T-helper 22 cell (primary cell): ENCODE results near the gene STAM2.
"Not testable (repeated sequence)": the region's sequence is repeated elsewhere in the genome, so short reads cannot be mapped to it uniquely, and the experiment has no call there.

Experiments
- DNase-seq: peaks from one replicate; pipeline ENCODE4 v3.0.0-alpha.2; 2020; ENCODE audit warnings: low read depth

The STAM2 gene

GRCh38 chr2:152175368-152176112, at the start of gene STAM2:
STAM2 (minus strand) TSS chr2:152175763; CDS start chr2:152175642, 121 bp downstream.
- DNase-seq, result peak; percentile 69

DNA sequence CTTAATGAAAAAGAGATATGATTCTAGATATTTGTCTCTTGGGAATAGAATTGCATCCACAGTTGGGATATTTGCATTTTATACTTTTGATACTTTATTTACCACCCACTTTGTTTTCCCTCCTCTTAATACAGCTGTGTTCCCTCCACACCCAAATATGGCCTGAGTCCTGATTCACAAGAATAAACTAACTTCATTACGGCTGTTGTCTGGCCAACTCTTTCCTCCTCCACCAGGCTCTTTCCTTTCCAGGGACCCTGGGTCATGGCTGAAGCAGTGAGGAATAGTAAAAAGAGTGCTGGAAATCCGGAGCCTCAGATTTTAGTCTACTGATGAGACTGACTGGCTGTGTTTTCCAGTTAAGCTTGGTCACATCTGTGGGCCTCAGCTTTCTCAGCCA, 48.4 kb upstream of the STAM2 start:
- DNase-seq, result no peak

DNA sequence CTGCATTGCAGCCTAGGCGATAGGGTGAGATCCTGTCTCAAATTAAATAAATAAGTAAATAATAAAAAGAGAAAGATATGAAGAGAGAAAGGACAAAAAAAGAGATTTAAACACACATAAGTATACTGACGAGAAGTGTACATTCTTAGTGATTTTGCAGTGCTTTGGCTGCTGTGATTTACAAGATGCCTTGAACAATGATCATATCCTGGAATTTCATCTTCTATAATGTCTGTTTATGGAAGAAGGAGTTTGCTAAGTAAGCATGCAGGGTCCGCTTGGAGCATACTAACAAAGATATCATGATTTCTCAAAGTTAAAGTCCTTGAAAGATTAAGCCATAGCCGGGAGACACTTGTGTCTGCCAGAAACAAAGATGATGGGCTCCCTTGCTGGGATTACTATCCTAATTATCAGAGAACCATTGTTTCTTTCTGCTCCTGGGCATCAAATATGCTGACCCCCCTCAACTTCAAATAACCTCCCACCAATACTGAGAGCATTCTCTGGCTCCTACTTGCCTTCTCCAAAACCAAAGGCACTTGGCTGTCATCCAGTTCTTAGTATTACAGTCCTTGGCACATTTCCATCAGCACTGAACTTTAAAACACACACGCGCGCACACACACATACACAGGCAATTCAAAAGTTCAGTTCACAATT, 47.5 kb upstream of the STAM2 start:
- no peak for DNase-seq

DNA sequence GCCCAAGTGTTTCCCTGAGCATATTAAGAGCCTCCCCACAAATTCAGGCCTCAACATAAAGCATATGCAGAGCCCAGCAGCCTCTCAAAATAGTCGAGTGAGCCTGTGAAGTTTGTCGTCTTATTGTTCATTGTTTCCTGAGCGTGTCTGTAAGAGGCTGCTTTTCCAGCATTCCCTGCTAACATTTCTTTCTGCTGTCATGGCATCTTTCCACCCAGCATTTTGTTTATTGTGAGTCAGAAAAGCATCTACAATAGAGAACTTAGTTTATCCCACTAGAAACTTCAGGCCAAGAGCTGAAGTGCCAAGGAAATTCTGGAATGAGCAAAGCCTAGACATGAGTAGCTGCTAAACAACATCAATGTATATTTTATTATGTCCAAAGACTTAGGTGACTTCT, 46.3 kb upstream of the STAM2 start:
- DNase-seq, result no peak

DNA sequence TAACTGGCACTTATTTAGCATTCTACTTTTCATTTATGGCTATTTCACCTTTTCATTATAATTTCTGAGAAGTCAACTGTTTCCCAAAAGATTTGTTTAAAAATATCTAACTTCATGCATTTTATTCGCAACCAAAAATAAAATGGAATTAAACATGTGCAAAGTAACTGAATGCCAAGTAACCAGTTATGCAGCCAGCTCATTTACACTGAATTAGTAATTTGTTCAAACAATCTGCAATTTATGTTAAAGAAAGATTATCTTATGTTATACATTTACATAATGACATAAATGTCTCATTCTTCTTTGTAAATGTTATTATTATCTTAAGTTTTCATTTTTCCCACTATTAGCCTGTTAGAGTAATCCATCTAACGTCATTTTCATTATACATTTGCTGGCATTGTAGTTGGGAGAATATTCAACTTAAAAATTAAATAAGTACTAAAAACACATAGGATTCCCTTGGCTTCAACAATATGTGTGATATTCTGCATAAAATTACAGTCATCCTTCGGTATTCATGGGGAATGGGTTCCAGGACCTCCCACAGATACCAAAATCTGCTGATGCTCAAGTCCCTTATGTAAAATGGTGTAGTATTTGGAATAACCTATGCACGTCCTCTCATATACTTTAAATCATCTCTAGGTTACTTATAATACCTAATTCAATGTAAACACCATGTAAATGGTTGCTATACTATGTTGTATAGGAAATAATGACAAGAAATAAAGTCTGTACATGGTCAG, 43.7 kb upstream of the STAM2 start:
- no peak for DNase-seq

GRCh38 chr2:152201466-152201830, 25.9 kb upstream of the STAM2 start:
- DNase-seq, result no peak

GRCh38 chr2:152200565-152201465, 25.3 kb upstream of the STAM2 start:
- DNase-seq, result no peak

- DNase-seq, result no peak
Observed at GRCh38 chr2:152200101-152200500, 24.5 kb upstream of the STAM2 start.

DNA sequence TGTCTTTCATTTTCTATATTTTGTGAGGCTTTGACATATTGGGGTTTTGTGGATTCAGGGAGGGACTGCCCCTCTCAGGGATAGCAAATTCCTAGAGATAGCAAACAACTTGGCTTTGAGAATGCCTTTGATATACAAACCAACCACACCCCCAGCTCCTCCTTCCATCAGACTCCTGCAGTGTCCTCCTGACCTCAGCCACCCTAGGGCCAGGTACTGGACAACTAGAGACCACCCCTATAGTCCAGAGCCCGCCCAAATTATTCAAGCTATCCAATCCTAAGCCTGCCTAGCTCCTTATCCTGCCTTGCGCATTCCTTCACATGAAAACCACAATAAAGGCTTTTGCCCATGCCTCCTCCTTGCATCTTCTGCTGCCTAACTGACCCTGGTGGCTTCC, 22.9 kb upstream of the STAM2 start:
- DNase-seq, result no peak

DNA sequence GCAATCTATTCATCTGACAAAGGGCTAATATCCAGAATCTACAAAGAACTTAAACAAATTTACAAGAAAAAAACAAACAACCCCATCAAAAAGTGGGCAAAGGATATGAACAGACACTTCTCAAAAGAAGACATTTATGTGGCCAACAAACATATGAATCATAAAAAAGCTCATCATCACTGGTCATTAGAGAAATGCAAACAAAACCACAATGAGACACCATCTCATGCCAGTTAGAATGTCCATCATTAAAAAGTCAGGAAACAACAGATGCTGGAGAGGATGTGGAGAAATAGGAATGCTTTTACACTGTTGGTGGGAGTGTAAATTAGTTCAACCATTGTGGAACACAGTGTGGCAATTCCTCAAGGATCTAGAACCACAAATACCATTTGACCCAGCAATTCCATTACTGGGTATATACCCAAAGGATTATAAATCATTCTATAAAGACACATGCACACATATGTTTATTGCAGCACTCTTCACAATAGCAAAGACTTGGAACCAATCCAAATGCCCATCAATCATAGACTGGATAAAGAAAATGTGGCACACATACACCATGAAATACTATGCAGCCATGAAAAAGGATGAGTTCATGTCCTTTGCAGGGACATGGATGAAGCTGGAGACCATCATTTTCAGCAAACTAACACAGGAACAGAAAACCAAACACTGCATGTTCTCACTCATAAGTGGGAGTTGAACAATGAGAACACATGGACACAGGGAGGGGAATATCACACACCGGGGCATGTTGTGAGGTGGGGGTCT, 22.1 kb upstream of the STAM2 start:
- DNase-seq, result not testable (repeated sequence)

DNA sequence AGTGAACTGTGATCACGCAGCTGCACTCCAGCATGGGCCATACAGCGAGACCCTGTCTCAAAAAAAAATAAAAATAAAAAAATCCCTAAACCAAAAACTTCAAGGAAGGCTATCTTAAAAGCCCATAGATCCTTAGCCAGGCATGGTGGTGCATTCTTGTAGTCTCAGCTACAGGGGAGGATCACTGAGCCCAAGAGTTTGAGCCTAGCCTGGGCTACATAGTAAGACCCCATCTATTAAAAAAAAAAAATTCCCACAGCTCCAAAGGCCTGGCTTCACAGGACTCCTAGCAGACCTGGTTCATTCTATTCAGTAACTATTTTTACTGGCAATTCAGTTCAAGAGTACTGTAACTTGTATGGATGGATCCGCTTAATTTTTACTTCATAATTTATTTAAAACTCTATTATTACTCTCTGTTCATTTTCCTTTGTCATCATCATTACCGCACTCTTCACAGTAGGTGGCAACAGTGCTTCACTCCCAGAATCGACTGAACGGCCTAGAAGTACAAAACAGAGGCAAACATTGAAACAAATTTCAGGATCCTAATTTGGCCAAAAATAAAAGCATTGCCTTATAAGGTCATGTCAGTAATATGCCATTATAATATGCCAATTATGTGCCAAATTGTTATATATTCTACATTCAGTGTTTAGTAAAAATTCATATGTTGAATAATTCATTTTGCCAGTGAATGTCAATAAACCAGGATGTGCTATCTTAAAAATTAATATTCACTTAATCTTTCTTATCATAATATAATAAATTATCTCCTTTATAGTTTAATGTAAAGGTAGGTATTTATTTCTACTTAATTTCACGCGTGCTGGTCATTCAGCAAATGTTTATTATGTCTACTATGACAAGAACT, 14.3 kb upstream of the STAM2 start:
- DNase-seq, result no peak

DNA sequence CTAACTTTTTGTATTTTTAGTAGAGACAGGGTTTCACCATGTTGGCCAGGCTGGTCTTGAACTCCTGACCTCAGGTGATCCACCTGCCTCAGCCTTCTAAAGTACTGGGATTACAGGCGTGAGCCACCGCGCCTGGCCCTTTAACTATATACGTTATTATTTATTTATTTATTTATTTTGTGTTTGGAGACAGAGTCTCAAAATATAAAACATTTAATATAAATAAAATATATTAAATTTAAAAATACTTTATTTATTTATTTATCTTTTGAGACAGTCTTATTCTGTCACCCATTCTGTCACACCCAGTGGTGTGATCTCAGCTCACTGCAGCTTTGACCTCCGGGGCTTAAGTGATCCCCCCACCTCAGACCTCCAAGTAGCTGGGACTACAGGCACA, 11.2 kb upstream of the STAM2 start:
- not testable (repeated sequence) for DNase-seq

- DNase-seq, result no peak
Observed at GRCh38 chr2:152186262-152186661, 10.7 kb upstream of the STAM2 start.

DNA sequence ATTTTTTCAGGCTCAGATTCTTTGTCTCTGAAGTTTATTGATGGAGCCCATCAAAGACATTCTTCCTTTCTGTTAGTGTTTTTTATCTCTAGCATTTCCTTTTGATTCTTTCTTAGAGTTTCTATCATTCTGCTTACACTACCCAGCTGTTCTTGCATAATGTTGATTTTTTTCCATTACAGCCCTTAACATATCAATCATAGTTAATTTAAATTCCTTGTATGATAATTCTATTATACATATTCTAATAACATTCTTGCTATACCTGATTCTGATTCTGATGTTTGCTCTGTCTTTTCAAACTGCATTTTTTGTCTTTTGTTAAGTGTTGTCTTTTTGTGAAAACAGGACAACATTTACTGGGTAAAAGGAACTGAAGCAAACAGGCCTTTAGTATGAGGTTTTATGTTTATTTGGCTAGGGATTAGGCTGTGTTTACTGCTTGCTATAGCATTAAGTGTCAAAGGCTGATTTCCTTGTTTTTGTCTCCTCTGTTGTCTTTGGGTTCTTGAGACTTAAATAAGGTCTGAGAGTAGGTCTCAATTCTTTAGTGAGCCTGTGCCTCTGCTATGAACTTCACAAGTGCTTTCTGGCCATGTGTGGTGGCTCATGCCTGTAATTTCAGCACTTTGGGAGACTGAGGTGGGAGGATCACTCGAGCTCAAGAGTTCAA, 8.0 kb upstream of the STAM2 start:
- no peak for DNase-seq

- not testable (repeated sequence) for DNase-seq
Observed at GRCh38 chr2:152177667-152178066, 2.1 kb upstream of the STAM2 start.

DNA sequence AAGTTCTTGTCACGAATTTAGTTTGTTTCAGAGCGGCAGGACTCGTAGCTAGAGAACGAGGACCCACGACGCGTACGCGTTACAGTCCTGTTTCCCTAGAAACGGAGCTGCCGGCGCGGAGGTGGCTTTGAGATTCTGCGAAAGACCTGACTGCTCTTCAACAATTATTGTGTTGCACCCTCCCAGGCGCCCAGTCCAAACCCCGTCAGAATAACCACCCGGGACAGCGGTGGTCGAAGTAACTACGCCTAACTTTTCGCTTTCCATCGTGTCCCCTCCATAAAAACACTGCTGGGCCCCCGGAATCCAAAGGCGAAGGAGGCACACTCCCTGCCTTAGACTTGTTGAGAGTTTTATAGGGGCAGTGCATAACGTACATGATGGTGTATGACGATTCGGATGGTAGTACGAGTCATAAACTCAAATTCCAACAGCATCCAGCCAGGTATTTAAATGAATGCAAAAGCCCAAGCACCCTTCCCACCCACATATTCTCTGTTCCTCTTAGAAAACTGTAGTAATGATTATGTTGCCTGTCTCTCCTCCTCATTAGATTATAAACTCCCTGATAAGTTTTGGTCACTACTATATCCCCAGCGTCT, 651 bp upstream of the STAM2 start:
- no peak for DNase-seq

GRCh38 chr2:152175012-152175367, 573 bp downstream of the STAM2 start:
- no peak for DNase-seq

DNA sequence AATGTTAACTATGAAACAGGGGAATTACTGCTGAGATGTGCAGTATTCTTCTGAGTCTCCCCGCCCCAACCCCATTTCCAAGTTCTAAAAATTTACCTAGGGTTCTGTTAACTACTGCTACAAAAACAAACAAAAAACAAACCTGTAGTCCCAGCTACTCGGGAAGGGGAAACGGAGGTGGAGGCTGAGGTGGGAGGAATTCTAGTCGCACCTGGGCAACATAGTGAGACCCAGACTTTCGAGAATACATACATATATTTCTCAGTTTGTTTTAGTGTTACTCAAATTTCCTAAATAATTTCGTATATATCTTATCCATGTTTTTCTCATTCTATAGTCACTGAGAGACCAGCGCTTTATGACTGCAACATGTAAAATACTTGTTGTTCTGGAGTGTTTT, 989 bp downstream of the STAM2 start:
- DNase-seq, result no peak

DNA sequence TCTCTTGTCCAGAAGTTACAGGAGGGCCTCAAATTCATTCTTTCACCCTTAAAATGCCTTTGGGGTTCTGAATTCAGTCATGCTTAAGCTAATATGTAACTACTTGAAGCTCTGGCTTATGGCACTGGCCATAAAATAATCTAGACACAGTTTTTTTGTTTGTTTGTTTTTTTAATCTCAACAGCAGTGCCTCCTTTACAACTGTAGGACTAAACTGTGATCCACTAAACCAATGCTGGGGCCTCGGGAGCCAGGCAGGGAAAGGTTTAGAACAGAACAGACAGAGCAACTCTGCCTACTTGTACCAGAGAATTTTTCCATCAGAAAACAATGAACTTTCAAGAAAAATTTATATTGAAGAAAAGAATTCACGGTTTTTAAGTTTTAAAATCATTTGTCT, 1.7 kb downstream of the STAM2 start:
- no peak for DNase-seq
